Stomach (tissue), 9 donors: ENCODE measurements around the gene MAGI1. TPM values are rescaled to one million over a fixed set of nuclear protein-coding genes. Genes with fewer than 3 reads are reported as not detected.

Experiments
- DNase-seq, 2 donors: peaks; one replicate each; pipeline versions ENCODE4 v3.0.0 to v3.0.0-alpha.2; 2013 to 2019
- H3K27ac ChIP-seq, 5 donors: fragments of 200-600 bp in 4 of 5; sonication (generic) in 4 of 5; one replicate each; pipeline ENCODE4 v1.5.1; 2013 to 2019; ENCODE audit warnings: mild to moderate bottlenecking in 1 of 5, moderate library complexity in 1 of 5
- H3K27me3 ChIP-seq, 3 donors: fragments of 200-600 bp; sonication (generic); one replicate each; pipeline ENCODE4 v1.5.1; 2017 to 2019; ENCODE audit warnings: mixed run types in 1 of 3
- H3K36me3 ChIP-seq, 4 donors: fragments of 200-600 bp; sonication (generic); 1 replicate in 3 of 4; 2 replicates in 1 of 4; pipeline ENCODE4 v1.5.1; 2016 to 2019
- H3K4me1 ChIP-seq, 4 donors: fragments of 200-600 bp; sonication (generic); one replicate each; pipeline ENCODE4 v1.5.1; 2016 to 2019
- H3K4me3 ChIP-seq, 4 donors: fragments of 200-600 bp; sonication (generic) in 3 of 4; one replicate each; pipeline ENCODE4 v1.5.1; 2016 to 2019; ENCODE audit warnings: mild to moderate bottlenecking in 1 of 4
- H3K9me3 ChIP-seq, 4 donors: fragments of 200-600 bp; sonication (generic); one replicate each; pipeline ENCODE4 v1.5.1; 2016 to 2019
- CTCF ChIP-seq, 7 experiments: fragments of 450-650 bp in 4 of 7; fragments of 200-600 bp in 3 of 7; sonication (generic) in 3 of 7; IDR thresholded peaks; one replicate each; pipeline ENCODE4 v1.5.1; 2016 to 2019; ENCODE audit warnings: antibody characterized with exemption in 7 of 7, control low read depth in 2 of 7, mild to moderate bottlenecking in 1 of 7
- EP300 ChIP-seq: sonication (generic); formaldehyde crosslinking; IDR thresholded peaks from one replicate; pipeline ENCODE4 v1.6.1; 2017; ENCODE audit warnings: antibody characterized with exemption
- POLR2A ChIP-seq, 4 donors: fragments of 450-650 bp; IDR thresholded peaks; one replicate each; pipeline ENCODE4 v1.6.1; 2016; ENCODE audit warnings: antibody characterized with exemption in 4 of 4, control low read depth in 2 of 4, mild to moderate bottlenecking in 1 of 4, moderate library complexity in 1 of 4
- POLR2AphosphoS5 ChIP-seq, 3 donors: sonication (generic); formaldehyde crosslinking; IDR thresholded peaks; one replicate each; pipeline ENCODE4 v1.6.1; 2016; ENCODE audit warnings: antibody characterized with exemption in 3 of 3
- WGBS, 5 donors: extraction: QIAGEN DNeasy Blood & Tissue Kit in 3 of 5; methylation state at CpG; one replicate each; pipeline versions ENCODE4 v1.1.5 to v1.1.7; 2013 to 2018; 5-methylcytosine and 5-hydroxymethylcytosine counted together
- intact Hi-C: fragments of 100-400 bp; cut with DNase I; formaldehyde crosslinking; loops from one replicate; pipeline ENCODE4 v1.15.1; 2023; ENCODE audit warnings: low total_unique reads
- polyA plus RNA-seq, 3 donors: library from polyadenylated mRNA; stranded (reverse); fragments of 200-250 nt; gene quantifications; one replicate each; pipeline ENCODE4 v1.2.3, GENCODE V29; 2013
- total RNA-seq, 5 donors: library from RNA; depleted of rRNA; stranded (reverse); fragments of >200 nt; gene quantifications; one replicate each; pipeline versions ENCODE4 v1.1.0 to v1.2.3, GENCODE V29; 2014 to 2016
- donor health status: healthy with polysubstance abuse.
- donor health status: Bipolar disorder and iron deficiency.
- donor health status: healthy.

MAGI1 gene
- total and polyA plus RNA-seq, 8 donors, result 5.7 to 237 (median 84.8) TPM

DNA sequence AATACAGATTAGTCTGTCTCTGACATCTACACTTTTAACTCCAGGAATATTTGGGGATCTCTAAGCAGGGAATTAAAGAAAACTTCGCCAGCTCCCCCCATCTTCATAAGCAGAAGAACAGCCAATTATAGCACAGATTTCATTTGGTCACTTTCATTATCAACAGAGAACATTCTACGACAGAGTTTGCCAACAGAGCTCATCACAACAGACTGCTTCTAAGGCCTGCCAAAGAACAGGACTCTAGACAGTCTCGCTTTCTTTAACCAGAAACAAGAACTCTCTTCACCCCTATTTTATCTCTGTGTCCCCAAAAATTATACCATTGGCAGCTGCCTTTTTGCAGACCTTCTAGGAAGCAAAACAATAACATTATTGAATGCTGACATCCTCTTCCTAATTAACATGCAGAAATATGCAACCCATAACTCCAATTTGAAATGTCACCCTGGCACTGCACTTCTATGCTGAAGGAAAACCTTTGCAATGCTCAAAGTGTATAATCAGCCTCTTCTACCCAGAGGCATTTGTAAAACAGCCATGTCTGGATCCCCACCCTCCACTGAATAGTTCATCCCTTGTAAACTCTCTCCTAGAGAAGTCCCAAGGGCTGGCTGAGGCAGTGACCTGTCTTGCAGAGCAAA, 552.8 kb downstream of the MAGI1 start:
- no peaks in the 10 kb centered on the region for H3K27me3 ChIP-seq
- no peak overlapping the region for H3K4me3 ChIP-seq
- intact Hi-C loops, result no loop called here
- TF ChIP-seq POLR2A (IDR thresholded peaks at IDR 0.05), result no peak
- TF ChIP-seq CTCF (IDR thresholded peaks at IDR 0.05), result no peak
- TF ChIP-seq POLR2AphosphoS5 (IDR thresholded peaks at IDR 0.05), result no peak
- no peak for TF ChIP-seq EP300
- H3K36me3 ChIP-seq, result no peaks in the 10 kb centered on the region
- WGBS, 5 donors, result 61 to 66% (median 64%) methylated on average over 3 of the region's 3 CpGs
- peaks cover 32 to 56% (median 38%) of the 10 kb centered on the region in 4 donors for H3K4me1 ChIP-seq
- no peak for DNase-seq
- no peak overlapping the region for H3K27ac ChIP-seq
- no peaks in the 10 kb centered on the region for H3K9me3 ChIP-seq

- H3K27me3 ChIP-seq, result no peaks in the 10 kb centered on the region
- TF ChIP-seq POLR2AphosphoS5 (IDR thresholded peaks at IDR 0.05) (no peak), EP300 (no peak), POLR2A (IDR thresholded peaks at IDR 0.05) (no peak)
- H3K36me3 ChIP-seq, result no peaks in the 10 kb centered on the region
- no peaks in the 10 kb centered on the region for H3K9me3 ChIP-seq
- H3K4me3 ChIP-seq, result no peak overlapping the region
- no peak for DNase-seq
- H3K27ac ChIP-seq, result no peak overlapping the region
- intact Hi-C loops, result no loop called here
- peaks cover 32 to 56% (median 38%) of the 10 kb centered on the region in 4 donors for H3K4me1 ChIP-seq
- 42 to 74% (median 54%) methylated on average over 3 of the region's 3 CpGs for WGBS, 5 donors
Measured at GRCh38 chr3:65484964-65485363, 553.8 kb downstream of the MAGI1 start.

- H3K27ac ChIP-seq, result peak overlapping the region in 2 of 5 donors; percentile 16 to 39
- intact Hi-C loops, result no loop called here
- peak; percentile 81 to 89 for DNase-seq
- WGBS, 5 donors, result 11 to 20% (median 14%) methylated on average over 6 of the region's 6 CpGs
- TF ChIP-seq CTCF (IDR thresholded peaks at IDR 0.05) (no peak), POLR2AphosphoS5 (IDR thresholded peaks at IDR 0.05) (peak; percentile 24 to 67 (median 34)), EP300 (no peak), POLR2A (IDR thresholded peaks at IDR 0.05) (no peak)
- peaks cover 32 to 56% (median 38%) of the 10 kb centered on the region in 4 donors for H3K4me1 ChIP-seq
- no peak overlapping the region for H3K4me3 ChIP-seq
- H3K27me3 ChIP-seq, result no peaks in the 10 kb centered on the region
- H3K9me3 ChIP-seq, result no peaks in the 10 kb centered on the region
- H3K36me3 ChIP-seq, result no peaks in the 10 kb centered on the region
Measured at GRCh38 chr3:65483480-65483879, 555.2 kb downstream of the MAGI1 start.

- WGBS, 5 donors, result 27 to 48% (median 41%) methylated on average over 2 of the region's 2 CpGs
- intact Hi-C loops, result no loop called here
- peaks cover 32 to 56% (median 38%) of the 10 kb centered on the region in 4 donors for H3K4me1 ChIP-seq
Measured at GRCh38 chr3:65483011-65483410, 555.7 kb downstream of the MAGI1 start.

GRCh38 chr3:65481085-65481484, 557.6 kb downstream of the MAGI1 start:
- H3K4me1 ChIP-seq, result peaks cover 28 to 45% (median 34%) of the 10 kb centered on the region in 4 donors
- 70 to 87% (median 77%) methylated on average over 4 of the region's 4 CpGs for WGBS, 5 donors
- DNase-seq, result no peak
- H3K36me3 ChIP-seq, result peaks cover 0 to under 1% (median 0%) of the 10 kb centered on the region in 4 donors
- H3K9me3 ChIP-seq, result no peaks in the 10 kb centered on the region
- no peak overlapping the region for H3K4me3 ChIP-seq
- H3K27me3 ChIP-seq, result no peaks in the 10 kb centered on the region
- TF ChIP-seq CTCF (IDR thresholded peaks at IDR 0.05), result no peak
- TF ChIP-seq POLR2AphosphoS5 (IDR thresholded peaks at IDR 0.05), result no peak
- no peak for TF ChIP-seq EP300
- TF ChIP-seq POLR2A (IDR thresholded peaks at IDR 0.05), result no peak
- intact Hi-C loops, result no loop called here
- H3K27ac ChIP-seq, result no peak overlapping the region

More at GRCh38 chr3:65483011-65483410, 555.7 kb downstream of the MAGI1 start:
- TF ChIP-seq POLR2AphosphoS5 (IDR thresholded peaks at IDR 0.05), result no peak
- Histone ChIP-seq H3K27me3 (no peaks in the 10 kb centered on the region), H3K4me3 (no peak overlapping the region), H3K27ac (peak overlapping the region in 1 of 5 donors; percentile 39), H3K9me3 (no peaks in the 10 kb centered on the region), H3K36me3 (no peaks in the 10 kb centered on the region)
- DNase-seq, result no peak
